GM19099 (cell line): ENCODE results near the gene CSF3.

Experiments
- POLR2A ChIP-seq: IDR thresholded peaks from 3 replicates; pipeline ENCODE4 v1.6.1; 2011; ENCODE audit warnings: low read depth; ENCODE audit not compliant: insufficient read length; ENCODE audit errors: extremely low read depth

Gene CSF3

GRCh38 chr17:40018211-40019121 lies 3.2 kb downstream of the CSF3 start:
- no peak for TF ChIP-seq POLR2A

- no peak for TF ChIP-seq POLR2A
Measured at GRCh38 chr17:40019140-40019991, 4.1 kb downstream of the CSF3 start.

- TF ChIP-seq POLR2A = no peak
Measured at GRCh38 chr17:40020146-40020545, 4.9 kb downstream of the CSF3 start.

- no peak for TF ChIP-seq POLR2A
Measured at GRCh38 chr17:40021451-40021971, 6.3 kb downstream of the CSF3 start.

- no peak for TF ChIP-seq POLR2A
Measured at GRCh38 chr17:40022497-40022896, 7.3 kb downstream of the CSF3 start.

GRCh38 chr17:40022961-40023541 lies 7.8 kb downstream of the CSF3 start:
- no peak for TF ChIP-seq POLR2A

GRCh38 chr17:40023590-40024292 lies 8.5 kb downstream of the CSF3 start:
- TF ChIP-seq POLR2A = no peak

GRCh38 chr17:40024901-40025300 lies 9.7 kb downstream of the CSF3 start:
- no peak for TF ChIP-seq POLR2A

- no peak for TF ChIP-seq POLR2A
Measured at GRCh38 chr17:40025559-40025958, 10.3 kb downstream of the CSF3 start.

GRCh38 chr17:40025991-40026815 lies 11.0 kb downstream of the CSF3 start:
- TF ChIP-seq POLR2A = no peak

GRCh38 chr17:40026816-40027613 lies 11.8 kb downstream of the CSF3 start:
- no peak for TF ChIP-seq POLR2A

- TF ChIP-seq POLR2A = no peak
Measured at GRCh38 chr17:40027614-40028012, 12.4 kb downstream of the CSF3 start.

- TF ChIP-seq POLR2A = no peak
Measured at GRCh38 chr17:40028595-40028994, 13.4 kb downstream of the CSF3 start.

GRCh38 chr17:40031706-40032105 lies 16.5 kb downstream of the CSF3 start:
- no peak for TF ChIP-seq POLR2A
